HepG2 (cell line): Measurements from ENCODE around the gene LRR1. TPM values are rescaled to one million over a fixed set of nuclear protein-coding genes. Genes with fewer than 3 reads are reported as not detected.
A peak's percentile ranks its signal among the peaks of the same experiment; 100 is the strongest.

Experiments used
- CCDC6 ChIP-seq: sonication (generic); formaldehyde crosslinking; IDR thresholded peaks from 2 replicates; pipeline ENCODE4 v1.8.1; 2022; ENCODE audit warnings: mild to moderate bottlenecking, missing genetic modification reagents, moderate library complexity
- DPF2 ChIP-seq: sonication (generic); formaldehyde crosslinking; IDR thresholded peaks from 2 replicates; pipeline ENCODE4 v1.4.0; 2020; ENCODE audit warnings: mild to moderate bottlenecking, low read depth, missing genetic modification reagents, borderline replicate concordance
- ELF4 ChIP-seq: sonication (generic); formaldehyde crosslinking; IDR thresholded peaks from 2 replicates; pipeline ENCODE4 v1.5.0; 2020; ENCODE audit warnings: missing genetic modification reagents, mild to moderate bottlenecking, moderate library complexity, borderline replicate concordance
- ELK4 ChIP-seq: sonication (generic); formaldehyde crosslinking; IDR thresholded peaks from 2 replicates; pipeline ENCODE4 v1.9.0; 2021; ENCODE audit warnings: missing genetic modification reagents, borderline replicate concordance
- KLF15 ChIP-seq: sonication (generic); formaldehyde crosslinking; IDR thresholded peaks from 2 replicates; pipeline ENCODE4 v1.8.1; 2023; ENCODE audit warnings: borderline replicate concordance, mild to moderate bottlenecking, inconsistent platforms, missing genetic modification reagents, mixed read lengths
- NBN ChIP-seq: fragments of 450-650 bp; conservative IDR thresholded peaks from 2 replicates; pipeline ENCODE4 v1.6.1; 2017
- PAF1 ChIP-seq: IDR thresholded peaks from 2 replicates; pipeline ENCODE4 v1.6.1; 2016; ENCODE audit warnings: missing genetic modification reagents, missing compliant biosample characterization
- PLSCR1 ChIP-seq: sonication (generic); formaldehyde crosslinking; IDR thresholded peaks from 2 replicates; pipeline ENCODE4 v1.5.0; 2020; ENCODE audit warnings: missing genetic modification reagents, mild to moderate bottlenecking, borderline replicate concordance
- RAD21 ChIP-seq: fragments of 450-650 bp; formaldehyde crosslinking; IDR thresholded peaks from 2 replicates; pipeline ENCODE4 v1.5.0; 2020; ENCODE audit warnings: mild to moderate bottlenecking
- SMAD3 ChIP-seq: sonication (generic); formaldehyde crosslinking; IDR thresholded peaks from 2 replicates; pipeline ENCODE4 v1.4.0; 2020; ENCODE audit warnings: missing genetic modification reagents
- SOX6 ChIP-seq, 2 experiments: fragments of 450-650 bp in 1 of 2; sonication (generic) in 1 of 2; formaldehyde crosslinking in 1 of 2; IDR thresholded peaks; 2 replicates each; pipeline versions ENCODE4 v1.4.0 to v1.6.1; 2017 to 2020; ENCODE audit warnings: antibody characterized with exemption in 1 of 2, mild to moderate bottlenecking in 1 of 2, missing genetic modification reagents in 1 of 2
- ZNF776 ChIP-seq: sonication (generic); formaldehyde crosslinking; IDR thresholded peaks from 2 replicates; pipeline ENCODE4 v1.4.0; 2020; ENCODE audit warnings: mild to moderate bottlenecking, missing genetic modification reagents
- ZSCAN12 ChIP-seq: sonication (generic); formaldehyde crosslinking; IDR thresholded peaks from 2 replicates; pipeline ENCODE4 v1.9.0; 2021; ENCODE audit warnings: mild to moderate bottlenecking, missing genetic modification reagents
- ZSCAN21 ChIP-seq: sonication (generic); formaldehyde crosslinking; IDR thresholded peaks from 2 replicates; pipeline ENCODE4 v1.8.0; 2022; ENCODE audit warnings: mild to moderate bottlenecking, missing genetic modification reagents, moderate library complexity, borderline replicate concordance
- ZSCAN30 ChIP-seq: sonication (generic); formaldehyde crosslinking; IDR thresholded peaks from 2 replicates; pipeline ENCODE4 v1.5.0; 2020; ENCODE audit warnings: mild to moderate bottlenecking, missing genetic modification reagents
- polyA plus RNA-seq, 8 experiments: library from polyadenylated mRNA; depleted of rRNA in 3 of 8; stranded (reverse) in 7 of 8; unstranded in 1 of 8; fragments of >200 nt; fragmentation: Illumina TruSeq in 4 of 8; extraction: Trizol in 4 of 8; gene quantifications; 2 replicates each; pipeline versions ENCODE4 v1.2.1 to v1.2.3, GENCODE V29; 2011 to 2016; ENCODE audit warnings: low read depth in 4 of 8, missing spikeins in 1 of 8, mixed read lengths in 1 of 8; ENCODE audit not compliant: insufficient read depth in 1 of 8
- total RNA-seq, 5 experiments: library from RNA; depleted of rRNA; stranded (reverse); fragments of >200 nt; fragmentation: Illumina TruSeq; extraction: Trizol; gene quantifications; 2 replicates each; pipeline ENCODE4 v1.2.3, GENCODE V29; 2016; ENCODE audit warnings: low read depth in 1 of 5
- TF ChIP-seq, protein P1 (sequence below): fragments of 450-650 bp; IDR thresholded peaks from 2 replicates; pipeline ENCODE4 v1.6.1; 2016
- TF ChIP-seq, protein P2 (sequence below), 2 experiments: sonication (generic) in 1 of 2; formaldehyde crosslinking in 1 of 2; IDR thresholded peaks; 2 replicates each; pipeline versions ENCODE4 v1.4.0 to v1.6.1; 2016 to 2020; ENCODE audit warnings: borderline replicate concordance in 1 of 2, low read depth in 1 of 2, mild to moderate bottlenecking in 1 of 2, missing genetic modification reagents in 1 of 2
- TF ChIP-seq, protein P3 (sequence below): IDR thresholded peaks from 2 replicates; pipeline ENCODE4 v1.6.1; 2016; ENCODE audit warnings: low read depth, control low read depth

LRR1 gene
- total and polyA plus RNA-seq, 2 of the 13 experiments (the other 11 are each of a cell fraction or from before 2014, with no cell fraction given): 7.0 to 36.2 TPM

DNA sequence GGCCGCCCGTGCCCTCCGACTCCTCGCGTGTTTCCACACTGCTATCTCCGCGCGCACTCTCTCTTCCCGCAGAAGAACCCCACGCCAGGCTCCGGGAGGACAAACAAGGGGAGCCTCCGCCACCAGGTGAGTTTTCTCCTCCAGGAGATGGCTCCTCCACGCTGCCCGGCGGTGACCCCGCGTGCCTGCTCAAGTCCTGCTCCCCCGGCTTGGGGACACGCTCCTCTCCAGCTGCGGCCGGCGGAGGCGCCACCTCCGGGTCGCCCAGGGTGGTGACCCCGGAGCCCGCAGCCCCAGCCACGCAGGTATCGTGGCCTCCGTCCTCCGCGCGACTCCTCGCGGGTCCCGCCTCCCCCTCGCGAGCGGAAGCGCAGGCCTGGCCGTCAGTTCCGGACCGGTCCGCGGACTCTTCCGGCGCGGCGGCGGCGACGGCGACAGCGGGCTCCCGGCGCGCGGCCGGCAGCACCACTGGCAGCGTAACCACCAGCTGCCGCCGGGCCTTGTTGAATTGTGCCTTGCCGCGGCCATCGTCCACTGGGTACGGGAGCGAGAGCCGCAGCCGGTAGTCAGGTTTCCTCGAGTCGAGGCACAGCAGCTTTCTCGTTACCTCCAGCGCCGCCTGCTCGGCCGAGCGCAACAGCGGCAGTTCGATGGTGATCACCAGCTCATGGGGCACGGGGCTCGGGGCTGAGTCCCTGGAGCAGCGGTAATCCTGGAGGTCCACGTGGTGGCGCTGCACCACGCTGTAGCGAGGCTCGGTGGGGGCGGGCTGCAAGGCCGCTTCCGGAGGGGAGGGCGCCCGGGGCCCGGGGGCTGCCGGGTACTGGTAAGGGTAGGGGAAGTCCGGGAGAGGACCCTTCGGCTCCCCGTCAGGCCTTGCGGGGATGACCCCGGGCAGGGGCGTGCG lies 35.2 kb downstream of the LRR1 start (continued):
- TF ChIP-seq PAF1 (CRISPR knock-in tag) (no peak), NBN (no peak), CCDC6 (CRISPR knock-in tag) (peak; percentile 96), SMAD3 (CRISPR knock-in tag) (peak; percentile 42; the same call in 1 of the 2 replicates), ELF4 (CRISPR knock-in tag) (no peak), ZSCAN21 (CRISPR knock-in tag) (peak; percentile 92), RAD21 (CRISPR knock-in tag) (peak; percentile 93), ELK4 (CRISPR knock-in tag) (no peak), ZSCAN12 (no peak; the same call in 1 of the 2 replicates), DPF2 (CRISPR knock-in tag) (peak; percentile 44; the same call in 1 of the 2 replicates), KLF15 (CRISPR knock-in tag) (no peak), ZNF776 (CRISPR knock-in tag) (no peak; the same call in none of the 2 replicates), SOX6 (IDR thresholded peaks at IDR 0.05) (no peak), SOX6 (CRISPR knock-in tag; IDR thresholded peaks at IDR 0.05) (peak; percentile 57; the same call in 1 of the 2 replicates), ZSCAN30 (CRISPR knock-in tag) (no peak), PLSCR1 (CRISPR knock-in tag) (peak; percentile 88)
- TF ChIP-seq, protein P1, sequence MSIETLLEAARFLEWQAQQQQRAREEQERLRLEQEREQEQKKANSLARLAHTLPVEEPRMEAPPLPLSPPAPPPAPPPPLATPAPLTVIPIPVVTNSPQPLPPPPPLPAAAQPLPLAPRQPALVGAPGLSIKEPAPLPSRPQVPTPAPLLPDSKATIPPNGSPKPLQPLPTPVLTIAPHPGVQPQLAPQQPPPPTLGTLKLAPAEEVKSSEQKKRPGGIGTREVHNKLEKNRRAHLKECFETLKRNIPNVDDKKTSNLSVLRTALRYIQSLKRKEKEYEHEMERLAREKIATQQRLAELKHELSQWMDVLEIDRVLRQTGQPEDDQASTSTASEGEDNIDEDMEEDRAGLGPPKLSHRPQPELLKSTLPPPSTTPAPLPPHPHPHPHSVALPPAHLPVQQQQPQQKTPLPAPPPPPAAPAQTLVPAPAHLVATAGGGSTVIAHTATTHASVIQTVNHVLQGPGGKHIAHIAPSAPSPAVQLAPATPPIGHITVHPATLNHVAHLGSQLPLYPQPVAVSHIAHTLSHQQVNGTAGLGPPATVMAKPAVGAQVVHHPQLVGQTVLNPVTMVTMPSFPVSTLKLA: peak; percentile 69
- TF ChIP-seq, protein P2, sequence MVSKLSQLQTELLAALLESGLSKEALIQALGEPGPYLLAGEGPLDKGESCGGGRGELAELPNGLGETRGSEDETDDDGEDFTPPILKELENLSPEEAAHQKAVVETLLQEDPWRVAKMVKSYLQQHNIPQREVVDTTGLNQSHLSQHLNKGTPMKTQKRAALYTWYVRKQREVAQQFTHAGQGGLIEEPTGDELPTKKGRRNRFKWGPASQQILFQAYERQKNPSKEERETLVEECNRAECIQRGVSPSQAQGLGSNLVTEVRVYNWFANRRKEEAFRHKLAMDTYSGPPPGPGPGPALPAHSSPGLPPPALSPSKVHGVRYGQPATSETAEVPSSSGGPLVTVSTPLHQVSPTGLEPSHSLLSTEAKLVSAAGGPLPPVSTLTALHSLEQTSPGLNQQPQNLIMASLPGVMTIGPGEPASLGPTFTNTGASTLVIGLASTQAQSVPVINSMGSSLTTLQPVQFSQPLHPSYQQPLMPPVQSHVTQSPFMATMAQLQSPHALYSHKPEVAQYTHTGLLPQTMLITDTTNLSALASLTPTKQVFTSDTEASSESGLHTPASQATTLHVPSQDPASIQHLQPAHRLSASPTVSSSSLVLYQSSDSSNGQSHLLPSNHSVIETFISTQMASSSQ (IDR thresholded peaks at IDR 0.05; ENCODE audit: low read depth): no peak
- TF ChIP-seq, protein P2 (CRISPR knock-in tag; IDR thresholded peaks at IDR 0.05; ENCODE audit: borderline replicate concordance): peak; percentile 84
- TF ChIP-seq, protein P3, sequence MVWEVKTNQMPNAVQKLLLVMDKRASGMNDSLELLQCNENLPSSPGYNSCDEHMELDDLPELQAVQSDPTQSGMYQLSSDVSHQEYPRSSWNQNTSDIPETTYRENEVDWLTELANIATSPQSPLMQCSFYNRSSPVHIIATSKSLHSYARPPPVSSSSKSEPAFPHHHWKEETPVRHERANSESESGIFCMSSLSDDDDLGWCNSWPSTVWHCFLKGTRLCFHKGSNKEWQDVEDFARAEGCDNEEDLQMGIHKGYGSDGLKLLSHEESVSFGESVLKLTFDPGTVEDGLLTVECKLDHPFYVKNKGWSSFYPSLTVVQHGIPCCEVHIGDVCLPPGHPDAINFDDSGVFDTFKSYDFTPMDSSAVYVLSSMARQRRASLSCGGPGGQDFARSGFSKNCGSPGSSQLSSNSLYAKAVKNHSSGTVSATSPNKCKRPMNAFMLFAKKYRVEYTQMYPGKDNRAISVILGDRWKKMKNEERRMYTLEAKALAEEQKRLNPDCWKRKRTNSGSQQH (CRISPR knock-in tag): peak; percentile 92; the same call in 1 of the 2 replicates
